Measurements from ENCODE around the gene TMEM245.

The TMEM245 gene

DNA sequence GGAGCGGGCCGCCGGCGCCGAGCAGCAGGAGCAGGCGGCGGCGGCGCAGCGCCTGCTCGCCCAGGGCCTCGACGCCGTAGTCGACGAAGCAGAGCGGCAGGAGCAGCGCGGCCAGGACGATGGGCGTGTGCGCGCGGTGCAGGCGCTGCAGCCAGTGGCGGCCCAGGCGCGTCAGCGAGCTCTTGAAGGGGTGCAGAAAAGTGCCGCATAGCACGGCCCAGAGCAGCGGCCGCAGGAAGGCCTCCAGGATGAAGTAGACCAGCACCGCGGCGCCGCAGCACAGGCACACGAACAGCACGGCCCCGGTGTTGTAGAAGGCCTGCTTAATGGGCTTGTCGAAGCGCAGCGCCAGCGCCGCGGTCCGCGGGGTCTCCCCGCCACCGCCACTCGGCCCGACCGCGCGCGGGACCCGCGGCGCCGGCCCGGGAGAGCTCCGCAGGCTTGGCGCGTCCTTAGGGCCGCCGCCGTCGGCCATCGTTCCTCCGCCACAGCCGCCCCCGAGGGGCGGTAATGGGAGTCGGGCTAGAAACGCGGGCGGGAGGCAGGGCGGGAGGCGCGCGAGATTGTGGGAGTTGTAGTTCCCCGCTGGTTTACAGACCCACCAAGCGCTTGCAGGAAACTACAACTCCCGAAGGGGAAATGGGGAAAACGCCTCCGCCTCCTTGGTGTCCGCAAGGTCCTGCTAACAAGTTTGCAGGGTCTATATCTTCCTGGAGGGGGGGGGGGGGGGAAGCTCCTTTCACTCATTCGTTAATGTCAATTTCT, at the start of gene TMEM245:
TMEM245 (minus strand) TSS at position 509 of the 765 bp plus-strand sequence; CDS start at position 475, 34 bp downstream.
- peak; percentile 89 for DNase-seq (ENCODE audit: low read depth)

DNA sequence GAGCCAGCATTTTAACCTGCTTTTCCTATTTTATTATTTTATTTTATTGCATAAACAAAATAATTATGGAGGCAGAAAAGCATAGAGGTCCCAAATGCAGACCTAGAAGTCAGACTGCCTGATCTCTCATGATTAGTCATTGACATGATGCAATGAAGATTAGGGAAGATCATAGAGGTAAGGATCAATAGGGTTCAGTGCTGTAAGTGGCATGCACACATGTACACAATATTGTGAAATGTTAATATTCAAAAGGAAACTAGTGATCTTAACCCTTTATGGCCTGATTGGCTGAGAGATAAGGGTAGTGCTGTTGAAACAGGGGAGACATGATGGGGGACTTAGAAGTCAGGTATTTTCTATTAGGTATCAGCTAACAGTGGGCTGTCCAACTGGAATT, 48.4 kb upstream of the TMEM245 start:
- DNase-seq (ENCODE audit: low read depth), result no peak

GRCh38 chr9:109167716-109168115, 48.0 kb upstream of the TMEM245 start:
- DNase-seq (ENCODE audit: low read depth), result no peak

- DNase-seq (ENCODE audit: low read depth), result no peak
Measured at GRCh38 chr9:109166771-109167601, 47.2 kb upstream of the TMEM245 start, which contains the start of gene FRRS1L. TSS of gene FRRS1L (minus strand) at chr9:109167249. CDS start at chr9:109167138, 111 bp downstream.

- DNase-seq (ENCODE audit: low read depth), result no peak
Measured at GRCh38 chr9:109166171-109166770, 46.5 kb upstream of the TMEM245 start.

DNA sequence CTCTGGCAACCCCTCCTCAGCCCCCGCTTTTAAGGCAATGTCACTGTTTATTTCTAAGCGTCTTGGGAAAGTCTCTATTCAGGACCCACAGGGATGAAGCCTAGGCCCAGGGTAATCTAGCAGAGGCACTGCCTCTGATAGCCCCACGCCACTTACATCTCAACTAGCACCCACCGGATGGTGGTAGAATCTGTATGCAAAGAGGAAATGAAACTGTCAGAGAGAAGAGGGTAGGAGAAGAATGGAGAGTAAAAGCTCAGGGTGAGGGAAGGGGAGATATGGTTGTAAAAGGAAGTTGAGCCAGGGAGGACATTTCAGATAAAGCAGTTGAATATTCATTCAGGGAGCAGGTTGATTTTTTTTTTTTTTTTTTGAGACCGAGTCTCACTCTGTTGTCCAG, 44.3 kb upstream of the TMEM245 start:
- DNase-seq (ENCODE audit: low read depth), result no peak

DNA sequence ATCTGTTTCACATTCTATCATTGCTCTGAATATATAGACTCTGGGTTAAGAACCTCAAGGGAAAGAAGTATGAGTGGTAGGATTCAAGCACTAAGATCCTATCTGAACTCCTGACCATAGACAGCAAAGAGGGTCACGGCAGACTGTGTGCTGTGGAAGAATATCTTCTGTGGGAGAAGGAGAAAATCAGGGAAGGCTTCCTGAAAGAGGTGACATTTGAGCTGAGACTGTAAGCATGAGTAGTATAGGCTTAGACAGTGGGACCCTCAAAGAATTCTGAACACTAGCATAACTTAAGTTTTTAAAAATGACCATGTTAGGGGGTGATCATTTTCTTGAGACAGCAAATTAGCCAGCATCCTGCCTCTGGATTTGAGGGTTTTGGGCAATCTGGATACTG, 43.4 kb upstream of the TMEM245 start:
- DNase-seq (ENCODE audit: low read depth), result no peak

GRCh38 chr9:109162677-109163076, 42.9 kb upstream of the TMEM245 start:
- no peak for DNase-seq (ENCODE audit: low read depth)

- no peak for DNase-seq (ENCODE audit: low read depth)
Measured at GRCh38 chr9:109161471-109161870, 41.7 kb upstream of the TMEM245 start.

DNA sequence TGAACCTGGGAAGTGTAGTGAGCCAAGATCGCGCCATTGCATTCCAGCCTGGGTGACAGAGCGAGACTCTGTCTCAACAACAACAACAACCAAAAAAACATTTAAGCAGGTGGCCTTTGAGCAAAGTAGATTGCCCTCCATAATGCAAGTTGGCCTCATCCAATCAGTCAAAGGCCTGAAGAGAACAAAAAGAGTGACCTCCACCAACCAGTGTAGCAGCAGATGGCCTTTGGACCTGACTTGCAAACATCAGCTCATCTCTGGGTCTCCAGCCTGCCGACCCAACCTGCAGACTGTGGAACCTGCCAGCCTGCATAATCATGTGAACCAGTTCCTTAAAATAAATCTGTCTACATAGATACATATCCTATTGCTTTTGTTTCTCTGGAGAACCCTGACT, 39.8 kb upstream of the TMEM245 start:
- DNase-seq (ENCODE audit: low read depth), result no peak

GRCh38 chr9:109158651-109159050, 38.9 kb upstream of the TMEM245 start:
- DNase-seq (ENCODE audit: low read depth), result no peak

DNA sequence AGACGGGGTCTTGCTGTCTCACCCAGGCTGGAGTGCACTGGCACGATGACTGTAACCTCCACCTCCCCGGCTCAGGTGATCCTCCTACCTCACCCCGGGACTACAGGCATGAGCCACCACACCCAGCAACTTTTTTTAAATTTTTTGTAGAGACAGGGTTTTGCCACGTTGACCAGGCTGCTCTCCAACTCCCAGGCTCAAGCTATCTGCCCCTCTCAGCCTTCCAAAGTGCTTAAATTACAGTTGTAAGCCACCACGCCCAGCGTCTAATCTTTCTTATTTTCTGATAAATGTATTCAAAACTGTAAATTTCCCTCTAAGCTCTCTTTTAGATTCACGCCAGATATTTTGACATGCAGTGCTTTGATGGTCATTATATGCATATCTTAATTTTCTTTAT, 37.0 kb upstream of the TMEM245 start:
- no peak for DNase-seq (ENCODE audit: low read depth)

DNA sequence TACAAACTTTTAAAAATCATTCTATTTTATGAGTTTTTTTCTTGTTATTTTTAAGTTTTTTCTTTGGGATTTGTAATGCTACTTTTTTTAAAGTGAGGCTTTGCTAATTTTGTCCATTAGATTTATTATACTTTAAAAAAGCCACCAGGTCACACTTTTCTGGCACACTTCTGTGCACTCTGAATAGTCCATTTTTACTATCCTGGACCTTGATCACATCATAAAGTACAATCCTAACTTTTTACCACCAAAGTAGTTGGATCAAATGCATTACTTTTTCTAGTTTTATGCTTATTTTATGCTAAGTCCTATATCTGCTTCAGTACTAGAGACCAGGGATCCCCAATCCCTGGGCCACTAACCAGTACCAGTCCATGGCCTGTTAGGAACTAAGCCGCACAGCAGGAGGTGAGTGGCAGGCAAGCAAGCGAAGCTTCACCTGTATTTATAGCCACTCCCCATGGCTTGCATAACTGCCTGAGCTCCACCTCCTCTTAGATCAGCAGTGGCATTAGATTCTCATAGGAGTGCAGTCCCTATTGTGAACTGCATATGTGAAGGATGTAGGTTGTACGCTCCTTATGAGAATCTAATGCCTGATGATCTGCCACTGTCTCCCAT, 31.3 kb upstream of the TMEM245 start:
- no peak for DNase-seq (ENCODE audit: low read depth)

GRCh38 chr9:109149722-109150121, 30.0 kb upstream of the TMEM245 start:
- DNase-seq (ENCODE audit: low read depth), result no peak

DNA sequence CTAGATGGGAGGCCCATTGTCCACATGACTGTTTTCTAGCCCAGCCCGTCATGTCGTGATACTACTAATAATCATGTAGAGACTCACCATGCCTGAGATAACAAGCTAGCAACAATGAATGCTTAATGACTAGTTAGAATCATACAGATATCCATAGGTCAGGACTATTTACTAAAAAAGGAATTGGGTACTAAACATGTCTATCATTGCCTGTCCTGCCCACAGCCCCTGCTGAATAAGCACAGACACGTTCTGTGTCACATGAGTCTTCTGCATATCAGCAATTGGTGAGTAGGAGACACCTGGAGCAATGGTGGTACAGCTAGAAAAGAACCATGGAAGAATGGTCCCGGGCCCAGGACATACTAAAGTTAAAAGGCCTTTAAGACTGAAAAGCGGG, 29.3 kb upstream of the TMEM245 start:
- no peak for DNase-seq (ENCODE audit: low read depth)

GRCh38 chr9:109145051-109145450, 25.3 kb upstream of the TMEM245 start:
- no peak for DNase-seq (ENCODE audit: low read depth)

- no peak for DNase-seq (ENCODE audit: low read depth)
Measured at GRCh38 chr9:109143881-109144562, 24.3 kb upstream of the TMEM245 start.

GRCh38 chr9:109141375-109141774, 21.6 kb upstream of the TMEM245 start:
- no peak for DNase-seq (ENCODE audit: low read depth)

DNA sequence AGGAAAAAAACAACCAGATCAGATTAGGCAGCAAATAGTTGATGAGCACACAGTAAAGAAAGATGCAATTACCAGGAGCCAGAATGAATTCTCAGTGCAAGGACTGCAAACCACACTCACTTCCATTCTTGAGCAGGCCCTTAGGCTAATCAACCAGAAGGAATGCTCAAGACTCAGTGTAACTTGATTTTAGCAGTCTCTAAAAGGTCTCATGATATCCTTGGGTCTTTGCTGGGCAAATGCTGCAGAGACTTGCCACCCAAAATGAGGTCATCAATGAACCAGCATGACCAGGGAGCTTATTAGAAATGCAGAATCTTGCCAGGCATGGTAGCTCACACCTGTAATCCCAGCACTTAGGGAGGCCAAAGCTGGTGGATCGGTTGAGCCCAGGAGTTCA, 20.1 kb upstream of the TMEM245 start:
- DNase-seq (ENCODE audit: low read depth), result no peak

GRCh38 chr9:109138421-109138820, 18.7 kb upstream of the TMEM245 start:
- DNase-seq (ENCODE audit: low read depth), result no peak

GRCh38 chr9:109134167-109134578, 14.4 kb upstream of the TMEM245 start:
- no peak for DNase-seq (ENCODE audit: low read depth)

DNA sequence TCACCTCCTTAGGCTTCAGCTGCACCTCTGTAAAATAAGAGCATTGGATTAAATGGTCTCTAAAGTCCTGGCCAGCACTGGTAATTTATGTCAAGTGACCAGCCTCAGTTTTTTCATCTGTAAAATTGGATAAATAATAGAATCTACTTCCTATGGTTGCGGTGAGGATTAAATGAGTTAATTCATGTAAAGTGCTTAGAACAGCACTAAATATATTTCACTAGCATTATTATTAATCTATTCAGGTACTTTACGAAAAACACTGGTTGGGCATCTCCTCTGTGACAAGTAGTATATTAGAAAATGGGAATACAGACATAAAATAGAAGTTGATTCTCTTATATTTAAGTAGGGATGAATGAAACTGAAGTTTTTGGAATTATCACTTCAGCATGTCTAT, 13.8 kb upstream of the TMEM245 start:
- no peak for DNase-seq (ENCODE audit: low read depth)
